SK-N-SH (cell line): ENCODE data around the gene CLCA4. TPM values are rescaled to one million over a fixed set of nuclear protein-coding genes. Genes with fewer than 3 reads are reported as not detected.

Experiments
- CTCF ChIA-PET: fragments of 300-600, 350-600 bp; formaldehyde crosslinking; extraction: SDS; loops from one replicate; lab custom pipeline; 2021; lab: Yijun Ruan, JAX
- POLR2A ChIA-PET: fragments of 350-600 bp; sonication (Branson Sonifier 250); formaldehyde crosslinking; extraction: SDS; loops from one replicate; lab custom pipeline; 2020; ENCODE audit warnings: antibody characterized with exemption, inconsistent platforms; lab: Yijun Ruan, JAX
- DNase-seq: peaks from one replicate; pipeline ENCODE4 v3.0.0; 2012
- H2AFZ ChIP-seq: fragments of 200-600 bp; sonication (generic); 2 replicates; pipeline ENCODE4 v1.8.1; 2016; ENCODE audit warnings: antibody characterized with exemption, mild to moderate bottlenecking, low read depth
- H3F3A ChIP-seq: fragments of 200-600 bp; sonication (generic); replicated peaks from 2 replicates; pipeline ENCODE3; 2016; ENCODE audit warnings: antibody characterized with exemption, mild to moderate bottlenecking; ENCODE audit not compliant: insufficient read depth
- H3K27ac ChIP-seq, 2 experiments: fragments of 200-500 bp in 1 of 2; fragments of 200-600 bp in 1 of 2; sonication (Bioruptor generic) in 1 of 2; sonication (generic), shearing (Covaris generic) in 1 of 2; 2 replicates each; pipeline versions ENCODE4 v1.5.1 to v1.6.1; 2014 to 2016; ENCODE audit warnings: low read depth in 2 of 2, inconsistent platforms in 1 of 2, low read length in 1 of 2, mild to moderate bottlenecking in 1 of 2, mixed read lengths in 1 of 2
- H3K27me3 ChIP-seq: fragments of 200-600 bp; sonication (generic), shearing (Covaris generic); 2 replicates; pipeline ENCODE4 v1.6.1; 2016; ENCODE audit warnings: mixed run types; ENCODE audit not compliant: insufficient read depth
- H3K36me3 ChIP-seq, 2 experiments: fragments of 200-500 bp in 1 of 2; fragments of 200-600 bp in 1 of 2; sonication (Bioruptor generic) in 1 of 2; sonication (generic) in 1 of 2; replicated peaks in 1 of 2; 2 replicates each; pipeline versions ENCODE3 to v1.5.1; 2014 to 2016; ENCODE audit warnings: low read length in 1 of 2, mild to moderate bottlenecking in 1 of 2; ENCODE audit not compliant: insufficient read depth in 2 of 2, control insufficient read depth in 1 of 2
- H3K4me1 ChIP-seq, 2 experiments: fragments of 200-500 bp in 1 of 2; fragments of 200-600 bp in 1 of 2; sonication (Bioruptor generic) in 1 of 2; sonication (generic), shearing (Covaris generic) in 1 of 2; 2 replicates each; pipeline versions ENCODE4 v1.5.1 to v1.6.1; 2014 to 2016; ENCODE audit warnings: low read depth in 1 of 2, low read length in 1 of 2, mixed run types in 1 of 2; ENCODE audit not compliant: insufficient read depth in 2 of 2, control insufficient read depth in 1 of 2
- H3K4me2 ChIP-seq: fragments of 200-600 bp; sonication (generic), shearing (Covaris generic); 2 replicates; pipeline ENCODE4 v1.6.1; 2017; ENCODE audit warnings: mixed run types
- H3K4me3 ChIP-seq, 2 experiments: fragments of 200-500 bp in 1 of 2; fragments of 200-600 bp in 1 of 2; sonication (Bioruptor generic) in 1 of 2; sonication (generic), shearing (Covaris generic) in 1 of 2; 2 replicates each; pipeline versions ENCODE4 v1.5.1 to v1.8.1; 2014 to 2016; ENCODE audit warnings: low read depth in 2 of 2, inconsistent platforms in 1 of 2, low read length in 1 of 2, mild to moderate bottlenecking in 1 of 2, mixed read lengths in 1 of 2, moderate library complexity in 1 of 2
- H3K79me2 ChIP-seq: fragments of 200-600 bp; sonication (generic); 2 replicates; pipeline ENCODE4 v1.8.1; 2017; ENCODE audit warnings: mild to moderate bottlenecking; ENCODE audit not compliant: insufficient read depth
- H3K9ac ChIP-seq: fragments of 200-600 bp; sonication (generic); 2 replicates; pipeline ENCODE4 v1.6.1; 2017; ENCODE audit warnings: mixed run types
- H3K9me2 ChIP-seq: fragments of 200-600 bp; sonication (generic); 2 replicates; pipeline ENCODE4 v1.6.1; 2017; ENCODE audit warnings: mixed run types
- H3K9me3 ChIP-seq: fragments of 200-600 bp; sonication (generic); 2 replicates; pipeline ENCODE4 v1.6.1; 2017; ENCODE audit warnings: mixed run types, mild to moderate bottlenecking, moderate library complexity
- H4K20me1 ChIP-seq: fragments of 200-600 bp; sonication (generic); 2 replicates; pipeline ENCODE4 v1.6.1; 2017; ENCODE audit warnings: mild to moderate bottlenecking, mixed run types; ENCODE audit not compliant: insufficient read depth
- CTCF ChIP-seq: fragments of 200-600 bp; sonication (generic); IDR thresholded peaks from 2 replicates; pipeline ENCODE4 v1.6.1; 2017; ENCODE audit warnings: antibody characterized with exemption, mild to moderate bottlenecking, moderate library complexity
- EP300 ChIP-seq, 2 experiments: IDR thresholded peaks; 2 replicates each; pipeline versions ENCODE4 v1.4.0 to v1.6.1; 2012; ENCODE audit warnings: borderline replicate concordance in 1 of 2, low read depth in 1 of 2, low read length in 1 of 2
- EZH2phosphoT487 ChIP-seq: fragments of 200-600 bp; sonication (generic); IDR thresholded peaks from 2 replicates; pipeline ENCODE4 v1.6.1; 2017; ENCODE audit warnings: low read depth, mixed run types, mild to moderate bottlenecking, antibody characterized with exemption, moderate library complexity, borderline replicate concordance
- REST ChIP-seq: IDR thresholded peaks from 2 replicates; pipeline ENCODE4 v1.6.1; 2012; ENCODE audit warnings: mild to moderate bottlenecking, low read depth, low read length, moderate library complexity
- RFX5 ChIP-seq: IDR thresholded peaks from 2 replicates; pipeline ENCODE4 v1.6.1; 2012; ENCODE audit warnings: mild to moderate bottlenecking, improper control_type of control experiment, low read length
- SIN3A ChIP-seq: IDR thresholded peaks from 2 replicates; pipeline ENCODE4 v1.6.1; 2012; ENCODE audit warnings: low read depth, mild to moderate bottlenecking, low read length, moderate library complexity, borderline replicate concordance
- SMC3 ChIP-seq: IDR thresholded peaks from 2 replicates; pipeline ENCODE4 v1.6.1; 2012; ENCODE audit warnings: low read depth, low read length, improper control_type of control experiment
- TCF12 ChIP-seq: IDR thresholded peaks from 2 replicates; pipeline ENCODE4 v1.4.0; 2012
- TEAD4 ChIP-seq: IDR thresholded peaks from 2 replicates; pipeline ENCODE4 v1.4.0; 2012; ENCODE audit warnings: mild to moderate bottlenecking, borderline replicate concordance; ENCODE audit not compliant: insufficient read depth
- WGBS: methylation state at CpG from one replicate; pipeline ENCODE4 v1.1.6; 2017; ENCODE audit warnings: low lambda C conversion rate; 5-methylcytosine and 5-hydroxymethylcytosine counted together
- polyA plus RNA-seq, 3 experiments: library from polyadenylated mRNA; depleted of rRNA; stranded (reverse); fragments of >200 nt; gene quantifications; 2 replicates each; pipeline ENCODE4 v1.2.3, GENCODE V29; 2012

The CLCA4 gene
- polyA plus RNA-seq, 1 of the 3 experiments (the other 2 are of a cell fraction) = not detected

GRCh38 chr1:86520789-86521521 is 25.9 kb upstream of the CLCA4 start:
- no peaks in the 10 kb centered on the region for H3F3A ChIP-seq
- H3K79me2 ChIP-seq = no peaks in the 10 kb centered on the region
- H3K36me3 ChIP-seq = no peaks in the 10 kb centered on the region
- H3K9ac ChIP-seq = no peak overlapping the region
- no peak overlapping the region for H3K27ac ChIP-seq
- DNase-seq = no peak
- no peaks in the 10 kb centered on the region for H3K27me3 ChIP-seq
- no peak overlapping the region for H3K4me2 ChIP-seq
- no peaks in the 10 kb centered on the region for H4K20me1 ChIP-seq
- H3K9me3 ChIP-seq = no peaks in the 10 kb centered on the region
- H3K4me3 ChIP-seq = no peak overlapping the region
- no peaks in the 10 kb centered on the region for H3K9me2 ChIP-seq
- H3K4me1 ChIP-seq = no peaks in the 10 kb centered on the region
- TF ChIP-seq RFX5 (no peak), REST (no peak), TCF12 (no peak), CTCF (no peak), SMC3 (no peak)
- no peak overlapping the region for H2AFZ ChIP-seq
- WGBS = 23% methylated on average over 4 of the region's 4 CpGs
- POLR2A ChIA-PET = no interaction called here
- CTCF ChIA-PET = interaction anchor here (1.0 kb wide), 1 partner anchor 141 kb away, joined by 3 read pairs; no protein-coding TSS in a partner anchor

GRCh38 chr1:86521522-86521891 is 25.4 kb upstream of the CLCA4 start:
- CTCF ChIA-PET = interaction anchor here (0.5 kb wide), 1 partner anchor 30 kb away, joined by 3 read pairs; no protein-coding TSS in a partner anchor
- no peak for DNase-seq
- no peaks in the 10 kb centered on the region for H4K20me1 ChIP-seq
- no peak overlapping the region for H3K4me2 ChIP-seq
- no peak overlapping the region for H2AFZ ChIP-seq
- H3K9me2 ChIP-seq = no peaks in the 10 kb centered on the region
- 16% methylated on average over 2 of the region's 2 CpGs for WGBS
- H3K4me3 ChIP-seq = no peak overlapping the region
- POLR2A ChIA-PET = no interaction called here
- H3K27ac ChIP-seq = no peak overlapping the region
- TF ChIP-seq SIN3A (no peak), EZH2phosphoT487 (no peak), TEAD4 (no peak), EP300 (IDR thresholded peaks at IDR 0.05; ENCODE audit: borderline replicate concordance in 1 of 2, low read depth in 1 of 2, low read length in 1 of 2) (no peak), REST (no peak), CTCF (no peak)
- TF ChIP-seq, all 33 proteins: peak for 0
- no peaks in the 10 kb centered on the region for H3F3A ChIP-seq
- H3K4me1 ChIP-seq = no peaks in the 10 kb centered on the region
- H3K9ac ChIP-seq = no peak overlapping the region
- H3K27me3 ChIP-seq = no peaks in the 10 kb centered on the region
- H3K9me3 ChIP-seq = no peaks in the 10 kb centered on the region
- no peaks in the 10 kb centered on the region for H3K79me2 ChIP-seq
- no peaks in the 10 kb centered on the region for H3K36me3 ChIP-seq
